ENCODE measurements around the gene FLOT2.
"Not testable (repeated sequence)": the region's sequence is repeated elsewhere in the genome, so short reads cannot be mapped to it uniquely, and the experiment has no call there.

Gene FLOT2

DNA sequence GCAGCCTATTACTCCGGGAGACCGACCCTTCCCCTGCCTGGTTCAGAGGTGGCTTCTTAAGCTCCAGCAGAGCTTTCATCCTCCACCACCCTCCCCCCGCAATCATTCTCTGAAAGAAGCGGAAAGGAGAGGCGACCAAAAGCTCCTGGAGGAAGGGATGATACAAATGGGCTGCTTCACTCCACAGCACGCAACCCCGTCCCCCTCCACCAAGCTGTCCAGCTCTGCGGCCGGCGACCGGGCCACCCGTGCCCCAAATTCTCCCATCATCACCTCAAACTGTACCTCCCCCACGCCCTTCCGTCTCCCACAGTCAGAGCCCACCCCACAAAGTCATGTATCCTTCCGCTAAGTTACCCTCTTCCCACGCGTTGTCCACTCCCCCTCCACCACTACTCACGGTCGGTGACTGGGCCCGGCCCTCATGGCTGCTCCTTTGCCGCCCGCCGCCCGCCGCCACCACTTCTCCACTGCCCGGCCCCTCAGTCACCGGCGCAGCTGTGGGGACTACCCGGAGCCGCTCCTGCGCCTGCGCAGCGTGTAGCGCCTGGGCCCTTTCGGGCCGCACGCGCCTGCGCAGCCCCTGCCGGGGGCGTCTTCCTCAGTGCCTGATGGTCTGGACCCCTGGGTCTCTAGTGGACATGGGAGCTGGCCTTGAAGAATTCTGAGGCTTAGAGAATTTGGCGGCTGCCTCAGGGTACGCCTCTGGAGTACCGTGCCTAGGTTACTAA lies 55.1 kb downstream of the FLOT2 start, which contains the start of gene FAM222B:
Gene FAM222B (minus strand): TSS at position 509 of the 731 bp plus-strand sequence. CDS start 76,123 bp downstream, outside the sequence.
- DNase-seq, result peak; percentile 73

DNA sequence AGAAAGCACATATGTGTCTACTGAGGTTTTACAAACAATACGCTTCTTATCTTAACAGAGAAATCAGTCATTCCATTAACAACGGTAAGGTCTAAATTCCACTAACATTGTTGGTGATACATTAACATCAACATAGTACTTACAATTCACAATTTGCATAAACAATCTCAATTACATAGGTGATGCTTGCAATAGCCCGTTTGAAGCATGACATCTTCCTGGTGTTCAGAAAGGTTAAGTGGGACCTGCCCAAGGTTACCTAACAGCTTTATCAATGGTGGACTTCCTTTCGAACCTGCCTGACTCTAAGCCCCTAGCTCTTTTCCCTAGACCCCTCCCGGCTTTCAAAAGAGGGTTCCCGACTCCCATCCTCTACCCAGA lies 55.6 kb downstream of the FLOT2 start:
- no peak for DNase-seq

DNA sequence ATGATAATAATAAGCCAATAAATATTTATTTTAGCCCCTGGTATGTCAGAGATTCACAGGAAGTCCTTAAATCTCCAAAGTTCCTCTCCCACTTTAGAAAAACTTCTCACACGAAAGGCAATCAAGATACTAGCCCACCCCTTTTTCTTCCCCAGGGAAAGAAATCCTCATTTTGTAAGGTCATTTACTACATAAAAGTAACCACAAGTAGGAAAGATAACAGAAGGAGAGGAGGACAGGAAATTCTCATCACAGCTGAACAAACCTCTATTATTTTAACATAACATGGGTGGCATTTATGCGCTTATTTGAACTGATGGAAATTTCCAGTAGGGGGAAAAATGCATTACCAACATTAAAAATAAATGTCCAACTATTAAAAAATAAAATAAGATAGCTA lies 58.3 kb downstream of the FLOT2 start:
- no peak for DNase-seq

DNA sequence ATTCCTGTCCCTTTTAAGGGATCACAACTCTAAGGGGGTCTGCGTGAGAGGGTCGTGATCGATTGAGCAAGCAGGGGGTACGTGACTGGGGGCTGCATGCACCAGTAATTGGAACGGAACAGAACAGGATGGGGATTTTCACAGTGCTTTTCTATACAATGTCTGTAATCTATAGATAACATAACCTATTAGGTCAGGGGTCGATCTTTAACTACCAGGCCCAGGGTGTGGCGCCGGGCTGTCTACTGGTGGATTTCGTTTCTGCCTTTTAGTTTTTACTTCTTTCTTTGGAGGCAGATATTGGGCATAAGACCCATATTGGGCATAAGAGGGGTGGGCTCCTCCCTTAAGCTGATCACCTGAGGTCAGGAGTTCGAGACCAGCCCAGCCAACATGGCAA lies 61.0 kb downstream of the FLOT2 start:
- DNase-seq, result not testable (repeated sequence)

DNA sequence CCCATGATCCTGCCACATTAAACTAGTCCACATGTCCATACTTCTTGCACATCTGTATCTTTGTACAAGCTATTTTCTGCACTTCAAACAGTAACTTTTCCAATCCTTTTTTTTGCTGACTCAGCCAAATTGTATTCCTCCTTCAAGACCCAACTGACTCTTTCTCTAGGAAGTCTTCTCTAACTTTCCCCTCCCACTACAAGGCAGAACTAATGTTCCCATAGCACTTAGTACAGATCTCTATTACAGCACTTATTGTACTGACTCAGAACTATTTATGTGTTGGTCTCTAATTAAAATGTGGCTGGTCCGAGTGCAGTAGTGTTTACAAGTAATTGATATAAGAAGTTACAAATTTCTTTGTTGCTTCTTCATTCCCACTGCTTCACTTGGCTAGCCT lies 63.1 kb downstream of the FLOT2 start:
- DNase-seq, result no peak
